Measurements from ENCODE around the gene FAAP24.
A peak's percentile ranks its signal among the peaks of the same experiment; 100 is the strongest.
"Not testable (repeated sequence)": the region's sequence is repeated elsewhere in the genome, so short reads cannot be mapped to it uniquely, and the experiment has no call there.

Gene FAAP24, protein sequence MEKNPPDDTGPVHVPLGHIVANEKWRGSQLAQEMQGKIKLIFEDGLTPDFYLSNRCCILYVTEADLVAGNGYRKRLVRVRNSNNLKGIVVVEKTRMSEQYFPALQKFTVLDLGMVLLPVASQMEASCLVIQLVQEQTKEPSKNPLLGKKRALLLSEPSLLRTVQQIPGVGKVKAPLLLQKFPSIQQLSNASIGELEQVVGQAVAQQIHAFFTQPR

DNA sequence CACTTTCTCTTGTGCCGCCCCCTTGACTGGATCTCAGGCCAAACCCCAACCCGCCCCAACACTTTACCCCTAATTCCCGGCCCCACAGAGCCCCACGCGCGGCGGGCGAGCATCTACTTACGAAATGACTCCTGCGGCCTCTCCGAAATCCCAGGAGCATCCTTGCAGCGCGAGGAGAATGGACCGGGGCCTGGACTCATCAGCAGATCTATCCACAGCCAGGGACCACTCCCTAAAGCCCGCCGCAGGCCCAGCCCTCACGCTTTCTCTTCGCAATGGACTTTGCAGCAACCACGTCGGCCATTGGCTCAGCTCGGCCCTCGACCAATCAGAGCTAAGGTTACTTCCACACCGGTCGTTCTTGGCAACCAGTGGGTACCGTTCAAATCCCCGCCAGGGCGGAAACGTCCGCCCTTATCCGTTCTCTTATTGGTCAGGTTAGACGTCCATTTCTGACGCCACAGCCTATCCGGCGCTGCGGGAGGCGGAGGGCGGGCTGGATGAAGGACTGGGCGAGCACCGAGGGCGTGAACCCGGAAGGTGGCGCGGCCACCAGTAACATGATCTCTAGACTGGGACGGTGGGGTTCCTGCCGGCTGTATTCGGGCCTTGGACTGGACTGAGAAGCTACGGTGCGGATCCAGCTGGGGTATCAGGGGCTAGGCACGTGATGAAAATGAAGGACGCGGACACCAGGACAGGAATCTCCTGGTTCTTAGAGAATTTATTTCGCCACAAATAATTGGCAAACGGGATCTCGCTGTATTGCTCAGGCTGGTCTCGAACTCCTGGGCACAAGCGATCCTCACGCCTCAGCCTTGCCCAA, at the start of gene FAAP24, which contains the start of gene CEP89:
Gene FAAP24 (plus strand): TSS at position 528 of the 826 bp plus-strand sequence. CDS start 955 bp downstream, outside the sequence.
Gene CEP89 (minus strand): TSS at position 244 of the 826 bp plus-strand sequence. CDS start 84 bp downstream, at position 160.
- intact Hi-C loops (cut with micrococcal nuclease) = loop anchor here (2.0 to 10.0 kb wide), 5 partner anchors 109 to 823 kb away; partner anchors contain the start of genes GPATCH1, KCTD15 and NUDT19
- Mint-ChIP-seq H3K36me3 (ENCODE audit: low read depth) (peaks cover 29% of the 10 kb centered on the region), H3K4me1 (ENCODE audit: low read depth) (peaks cover 19% of the 10 kb centered on the region), H3K4me3 (peak within 1 kb of the TSS; percentile 99), H3K27ac (peak within 1 kb of the TSS; percentile 97), H3K9me3 (no peaks in the 10 kb centered on the region), H3K27me3 (no peaks in the 10 kb centered on the region)

DNA sequence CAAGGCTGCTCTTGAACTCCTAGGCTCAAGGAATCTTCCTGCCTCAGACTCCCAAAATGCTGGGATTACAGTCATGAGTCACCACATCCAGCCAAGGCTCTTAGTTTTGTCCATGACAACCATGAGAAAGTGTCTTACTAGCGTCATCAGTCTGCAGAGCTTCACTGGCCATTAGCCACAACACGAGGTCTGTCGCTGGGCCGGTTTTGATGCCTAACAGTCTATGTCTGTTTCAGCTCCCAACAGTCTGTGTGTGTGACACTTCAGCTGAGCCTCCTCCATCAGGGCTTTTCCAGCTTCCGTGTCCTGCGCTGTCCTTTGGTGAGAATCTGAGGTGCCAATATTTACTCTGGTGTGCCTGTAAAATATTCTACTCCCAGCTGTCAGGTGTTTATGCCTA, 47.8 kb upstream of the FAAP24 start:
- peaks cover 14% of the 10 kb centered on the region for H3K9me3 Mint-ChIP-seq
- no peaks in the 10 kb centered on the region for H3K27me3 Mint-ChIP-seq
- intact Hi-C loops (cut with micrococcal nuclease) = no loop called here
- peaks cover 75% of the 10 kb centered on the region for H3K36me3 Mint-ChIP-seq (ENCODE audit: low read depth)
- no peak overlapping the region for H3K27ac Mint-ChIP-seq
- no peak overlapping the region for H3K4me3 Mint-ChIP-seq
- H3K4me1 Mint-ChIP-seq (ENCODE audit: low read depth) = no peaks in the 10 kb centered on the region

DNA sequence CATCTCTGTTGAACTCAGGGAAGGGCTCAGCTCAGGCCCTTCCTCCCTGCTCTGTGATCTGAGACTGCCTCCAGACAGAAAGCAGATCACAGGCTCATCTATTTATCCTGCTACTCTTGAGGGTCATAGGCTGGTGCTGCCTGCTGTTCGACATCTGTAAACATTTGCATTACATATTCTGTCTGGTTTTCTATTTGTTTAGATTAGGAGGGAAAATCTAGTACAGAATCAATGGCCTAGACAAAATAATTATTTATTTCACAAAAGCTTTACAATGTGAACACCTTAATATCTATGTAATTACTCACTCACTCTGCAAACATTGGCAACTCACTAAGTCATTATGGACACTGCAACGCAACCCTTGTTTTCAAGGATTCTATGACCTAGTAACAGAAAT, 43.2 kb upstream of the FAAP24 start:
- intact Hi-C loops (cut with micrococcal nuclease) = no loop called here
- Mint-ChIP-seq H3K36me3 (ENCODE audit: low read depth) (peaks cover 78% of the 10 kb centered on the region), H3K9me3 (peaks cover 14% of the 10 kb centered on the region), H3K4me3 (no peak overlapping the region), H3K27me3 (no peaks in the 10 kb centered on the region), H3K4me1 (ENCODE audit: low read depth) (no peaks in the 10 kb centered on the region), H3K27ac (no peak overlapping the region)

DNA sequence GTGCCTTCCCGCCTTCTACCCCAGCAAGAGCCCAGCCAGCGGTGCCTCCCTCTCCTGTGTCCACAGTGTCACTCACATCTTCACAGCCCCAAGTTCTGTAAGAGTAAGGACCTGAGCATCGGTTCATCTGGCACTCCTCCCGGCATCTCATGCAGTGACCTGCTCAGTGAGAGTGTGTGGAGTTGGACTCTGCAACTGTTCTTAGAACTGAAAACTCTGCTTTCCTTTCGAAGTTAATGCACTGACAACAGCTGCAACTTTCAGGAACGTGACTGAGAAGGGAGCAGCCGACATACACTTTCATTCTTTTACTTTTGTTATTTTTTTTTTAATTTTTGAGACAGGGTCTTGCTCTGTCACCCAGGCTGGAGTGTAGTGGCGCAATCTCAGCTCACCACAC, 41.5 kb upstream of the FAAP24 start:
- no peaks in the 10 kb centered on the region for H3K27me3 Mint-ChIP-seq
- H3K4me3 Mint-ChIP-seq = no peak overlapping the region
- peaks cover 79% of the 10 kb centered on the region for H3K36me3 Mint-ChIP-seq (ENCODE audit: low read depth)
- peaks cover 14% of the 10 kb centered on the region for H3K9me3 Mint-ChIP-seq
- intact Hi-C loops (cut with micrococcal nuclease) = no loop called here
- no peaks in the 10 kb centered on the region for H3K4me1 Mint-ChIP-seq (ENCODE audit: low read depth)
- no peak overlapping the region for H3K27ac Mint-ChIP-seq

DNA sequence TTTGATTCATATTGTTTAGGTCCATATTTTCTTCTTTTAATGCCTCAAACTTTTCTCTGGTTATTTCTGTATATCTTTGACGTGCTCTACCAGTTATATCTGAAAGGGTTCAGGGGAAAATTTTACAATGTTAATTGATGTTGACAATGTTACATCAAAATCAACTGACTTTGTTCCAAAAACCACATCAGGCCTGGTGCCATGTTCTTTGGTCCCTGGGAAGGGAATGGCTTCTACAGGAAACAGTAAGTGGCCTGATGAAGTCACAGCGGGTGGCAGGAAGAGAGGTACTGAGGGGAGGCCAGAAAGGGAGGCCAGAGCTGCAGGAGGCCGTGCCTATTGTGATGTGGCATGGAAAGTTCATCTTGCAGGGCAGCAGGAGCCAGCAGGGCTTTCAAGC, 38.5 kb upstream of the FAAP24 start:
- Mint-ChIP-seq H3K27ac (no peak overlapping the region), H3K36me3 (ENCODE audit: low read depth) (peaks cover 79% of the 10 kb centered on the region), H3K27me3 (no peaks in the 10 kb centered on the region), H3K9me3 (peaks cover 6% of the 10 kb centered on the region), H3K4me1 (ENCODE audit: low read depth) (no peaks in the 10 kb centered on the region), H3K4me3 (no peak overlapping the region)
- intact Hi-C loops (cut with micrococcal nuclease) = no loop called here

DNA sequence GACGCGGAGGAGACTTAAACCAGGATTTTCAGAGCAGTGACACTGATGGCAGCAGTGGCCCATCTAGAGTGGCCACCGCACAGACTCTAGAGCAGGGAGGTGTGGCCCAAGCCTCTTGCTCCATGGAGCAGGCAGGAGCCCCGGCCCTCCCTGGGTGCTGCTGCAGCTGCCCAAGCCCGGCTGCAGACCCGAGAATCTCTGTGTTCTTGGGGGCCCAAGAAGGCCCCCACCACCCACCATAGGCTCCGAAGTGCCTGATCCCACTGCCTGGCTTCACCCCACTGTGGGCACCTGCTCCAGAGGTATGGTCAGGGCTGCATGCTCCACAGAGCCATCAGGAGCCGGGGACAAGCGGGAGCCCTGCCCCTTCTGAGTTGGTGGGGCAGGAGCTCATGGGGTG, 36.4 kb upstream of the FAAP24 start:
- H3K9me3 Mint-ChIP-seq = no peaks in the 10 kb centered on the region
- H3K27me3 Mint-ChIP-seq = no peaks in the 10 kb centered on the region
- intact Hi-C loops (cut with micrococcal nuclease) = no loop called here
- no peak overlapping the region for H3K4me3 Mint-ChIP-seq
- no peaks in the 10 kb centered on the region for H3K4me1 Mint-ChIP-seq (ENCODE audit: low read depth)
- peaks cover 59% of the 10 kb centered on the region for H3K36me3 Mint-ChIP-seq (ENCODE audit: low read depth)
- H3K27ac Mint-ChIP-seq = no peak overlapping the region

DNA sequence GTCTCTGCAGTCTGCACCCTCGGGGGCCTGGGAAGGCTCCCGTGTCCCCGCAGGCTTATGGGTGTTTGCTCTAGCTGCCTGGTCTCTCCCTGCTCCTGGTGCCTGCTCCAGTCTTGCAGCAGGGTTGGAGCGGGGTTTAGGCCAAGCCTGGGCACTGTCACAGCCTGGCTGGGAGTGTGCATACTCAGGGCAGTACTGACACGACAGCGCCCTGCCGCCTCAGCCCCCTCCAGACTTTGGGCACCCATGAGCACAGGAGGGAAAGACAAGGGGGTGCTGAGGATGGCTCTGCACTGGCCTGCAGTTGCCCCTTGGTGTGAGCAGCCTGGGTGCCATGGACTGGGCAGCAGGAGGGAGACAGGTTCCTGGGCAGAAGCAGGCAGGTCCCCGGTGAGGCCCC, 36.0 kb upstream of the FAAP24 start:
- Mint-ChIP-seq H3K4me3 (no peak overlapping the region), H3K9me3 (no peaks in the 10 kb centered on the region), H3K4me1 (ENCODE audit: low read depth) (no peaks in the 10 kb centered on the region), H3K36me3 (ENCODE audit: low read depth) (peaks cover 54% of the 10 kb centered on the region), H3K27me3 (no peaks in the 10 kb centered on the region), H3K27ac (no peak overlapping the region)
- intact Hi-C loops (cut with micrococcal nuclease) = no loop called here

DNA sequence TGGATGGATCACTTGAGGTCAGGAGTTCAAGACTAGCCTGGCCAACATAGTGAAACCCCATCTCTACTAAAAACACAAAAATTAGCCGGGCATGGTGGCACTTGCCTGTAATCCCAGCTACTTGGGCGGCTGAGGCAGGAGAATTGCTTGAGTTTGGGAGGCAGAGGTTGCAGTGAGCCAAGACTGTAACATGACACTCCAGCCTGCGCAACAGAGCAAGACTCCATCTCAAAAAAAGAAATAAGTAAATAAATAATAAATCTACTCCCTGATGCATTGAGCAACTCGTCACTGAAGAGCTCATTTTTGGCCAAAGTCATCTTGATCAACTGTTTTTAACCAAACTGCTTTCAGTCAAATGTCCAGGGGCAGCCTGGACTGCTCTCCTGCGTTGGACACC, 30.8 kb upstream of the FAAP24 start:
- H3K4me1 Mint-ChIP-seq (ENCODE audit: low read depth); H3K27me3 Mint-ChIP-seq; intact Hi-C loops (cut with micrococcal nuclease); H3K27ac Mint-ChIP-seq; H3K4me3 Mint-ChIP-seq; H3K9me3 Mint-ChIP-seq: not testable (repeated sequence)
- peaks cover 57% of the 10 kb centered on the region for H3K36me3 Mint-ChIP-seq (ENCODE audit: low read depth)

DNA sequence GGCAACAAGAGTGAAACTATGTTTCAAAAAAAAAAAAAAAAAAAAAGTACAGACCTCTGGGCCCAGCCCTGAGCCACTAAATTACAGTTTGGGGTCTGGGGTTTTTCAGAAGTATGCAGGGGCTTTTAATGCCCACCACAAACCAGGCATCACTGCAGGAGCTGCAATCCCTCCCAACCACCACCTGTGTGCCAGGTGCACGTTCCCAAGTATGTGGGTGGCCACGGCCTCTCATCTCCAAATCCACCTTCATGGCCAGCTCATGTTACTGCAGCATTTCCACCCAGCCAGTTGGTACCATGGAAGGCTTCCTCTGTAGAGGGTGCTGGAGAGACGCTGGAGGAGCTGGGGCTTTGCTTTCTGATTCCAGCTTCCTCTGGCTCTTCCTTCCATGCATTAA, 26.8 kb upstream of the FAAP24 start:
- H3K4me3 Mint-ChIP-seq = no peak overlapping the region
- no peaks in the 10 kb centered on the region for H3K9me3 Mint-ChIP-seq
- H3K4me1 Mint-ChIP-seq (ENCODE audit: low read depth) = no peaks in the 10 kb centered on the region
- H3K27me3 Mint-ChIP-seq = no peaks in the 10 kb centered on the region
- H3K36me3 Mint-ChIP-seq (ENCODE audit: low read depth) = peaks cover 77% of the 10 kb centered on the region
- intact Hi-C loops (cut with micrococcal nuclease) = no loop called here
- no peak overlapping the region for H3K27ac Mint-ChIP-seq

DNA sequence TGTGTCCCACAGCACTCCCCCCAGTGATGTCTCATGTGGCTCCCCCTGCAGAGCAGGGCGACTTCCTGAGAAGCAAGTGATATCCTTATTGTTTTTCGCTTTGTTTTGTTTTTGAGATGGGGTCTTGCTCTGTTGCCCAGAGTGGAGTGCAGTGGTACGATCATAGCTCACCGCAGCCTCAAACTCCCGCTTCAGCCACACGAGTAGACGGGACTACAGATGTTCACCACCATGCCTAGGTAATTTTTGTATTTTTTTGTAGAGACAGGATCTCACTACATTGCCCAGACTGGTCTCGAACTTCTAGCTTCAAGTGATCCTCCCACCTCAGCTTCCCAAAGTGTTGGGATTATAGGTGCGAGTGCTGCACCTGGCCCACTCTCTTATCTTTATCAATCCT, 5.3 kb upstream of the FAAP24 start:
- H3K36me3 Mint-ChIP-seq (ENCODE audit: low read depth) = peaks cover 65% of the 10 kb centered on the region
- no peak overlapping the region for H3K4me3 Mint-ChIP-seq
- peaks cover 19% of the 10 kb centered on the region for H3K4me1 Mint-ChIP-seq (ENCODE audit: low read depth)
- no peaks in the 10 kb centered on the region for H3K9me3 Mint-ChIP-seq
- intact Hi-C loops (cut with micrococcal nuclease) = no loop called here
- H3K27me3 Mint-ChIP-seq = no peaks in the 10 kb centered on the region
- H3K27ac Mint-ChIP-seq = no peak overlapping the region

DNA sequence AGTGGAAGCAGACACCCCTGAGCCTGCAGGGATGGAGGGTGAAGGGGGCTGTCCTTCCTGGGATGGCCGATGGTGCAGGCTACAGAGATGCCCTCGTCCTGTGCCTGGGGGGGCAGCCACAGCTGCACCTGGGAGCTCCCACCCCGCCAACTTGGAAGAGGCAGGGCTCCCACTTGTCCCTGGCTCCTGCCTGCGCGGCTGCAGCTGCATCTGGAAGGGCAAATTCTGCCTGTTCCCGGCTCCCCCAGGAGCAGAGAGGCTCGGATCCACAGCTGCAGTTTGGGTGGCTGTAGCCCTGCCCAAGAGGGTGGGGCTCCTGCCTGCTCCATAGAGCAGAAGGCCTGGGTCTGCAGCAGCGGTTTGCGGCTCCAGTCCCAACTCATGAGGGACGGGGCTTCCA, 2.5 kb upstream of the FAAP24 start:
- Mint-ChIP-seq H3K27me3 (no peaks in the 10 kb centered on the region), H3K36me3 (ENCODE audit: low read depth) (peaks cover 47% of the 10 kb centered on the region), H3K4me1 (ENCODE audit: low read depth) (peaks cover 19% of the 10 kb centered on the region), H3K4me3 (no peak overlapping the region), H3K27ac (no peak overlapping the region), H3K9me3 (no peaks in the 10 kb centered on the region)
- intact Hi-C loops (cut with micrococcal nuclease) = no loop called here

DNA sequence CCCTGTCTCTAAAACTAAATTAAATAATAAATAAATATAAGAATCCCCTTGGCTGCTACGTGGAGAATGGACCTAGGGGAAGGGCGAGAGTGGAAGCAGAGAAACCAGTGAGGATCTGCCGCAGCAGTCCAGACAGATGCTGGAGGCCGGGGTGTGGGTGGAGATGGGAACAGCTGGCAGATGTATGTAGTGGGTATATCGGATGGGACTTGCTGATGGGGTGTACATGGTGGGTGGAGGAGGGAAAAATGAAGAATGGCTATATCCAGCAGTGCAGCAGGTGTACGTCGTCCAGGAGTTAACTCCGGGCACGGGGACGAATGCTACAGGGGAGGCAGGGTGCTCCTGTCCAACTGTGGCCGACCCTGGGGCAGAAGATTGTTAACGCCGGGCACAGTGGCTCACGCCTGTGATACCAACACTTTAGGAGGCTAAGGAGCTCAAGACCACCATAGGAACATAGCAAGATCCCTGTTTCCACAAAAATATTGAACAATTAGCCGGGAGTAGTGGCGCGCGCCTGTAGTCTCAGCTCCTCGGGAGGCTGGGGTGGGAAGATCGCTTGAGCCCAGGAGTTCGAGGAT, 938 bp upstream of the FAAP24 start:
- Mint-ChIP-seq H3K4me1 (ENCODE audit: low read depth) (peaks cover 19% of the 10 kb centered on the region), H3K27ac (peak overlapping the region; percentile 97), H3K9me3 (no peaks in the 10 kb centered on the region), H3K36me3 (ENCODE audit: low read depth) (peaks cover 36% of the 10 kb centered on the region), H3K4me3 (peak overlapping the region; percentile 99), H3K27me3 (no peaks in the 10 kb centered on the region)
- intact Hi-C loops (cut with micrococcal nuclease) = loop anchor here (2.0 to 10.0 kb wide), 5 partner anchors 110 to 824 kb away; partner anchors contain the start of genes GPATCH1, KCTD15 and NUDT19

DNA sequence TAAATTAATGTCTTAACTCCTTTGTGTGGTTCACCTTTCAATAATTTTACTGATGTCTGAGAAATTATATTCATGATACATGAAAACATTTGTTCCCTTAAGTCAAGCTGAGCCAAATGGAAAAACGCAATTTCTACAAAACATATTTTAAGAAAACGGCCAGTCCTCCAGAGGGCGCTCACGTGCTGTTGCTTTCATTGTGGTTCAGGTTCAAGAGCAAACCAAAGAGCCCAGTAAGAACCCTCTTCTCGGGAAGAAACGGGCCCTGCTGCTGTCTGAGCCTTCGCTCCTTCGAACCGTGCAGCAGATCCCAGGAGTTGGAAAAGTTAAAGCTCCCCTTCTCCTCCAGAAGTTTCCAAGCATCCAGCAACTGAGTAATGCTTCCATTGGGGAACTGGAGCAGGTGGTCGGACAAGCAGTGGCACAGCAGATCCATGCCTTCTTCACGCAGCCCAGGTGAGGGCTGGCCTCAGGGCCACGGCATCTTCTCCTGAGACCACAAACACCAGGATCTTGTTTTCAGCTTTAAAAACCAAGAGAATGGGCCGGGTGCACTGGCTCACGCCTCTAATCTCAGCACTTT, 4.3 kb downstream of the FAAP24 start:
- intact Hi-C loops (cut with micrococcal nuclease) = loop anchor here (10.0 kb wide), 3 partner anchors 138 to 818 kb away; partner anchors contain the start of genes KCTD15 and NUDT19

DNA sequence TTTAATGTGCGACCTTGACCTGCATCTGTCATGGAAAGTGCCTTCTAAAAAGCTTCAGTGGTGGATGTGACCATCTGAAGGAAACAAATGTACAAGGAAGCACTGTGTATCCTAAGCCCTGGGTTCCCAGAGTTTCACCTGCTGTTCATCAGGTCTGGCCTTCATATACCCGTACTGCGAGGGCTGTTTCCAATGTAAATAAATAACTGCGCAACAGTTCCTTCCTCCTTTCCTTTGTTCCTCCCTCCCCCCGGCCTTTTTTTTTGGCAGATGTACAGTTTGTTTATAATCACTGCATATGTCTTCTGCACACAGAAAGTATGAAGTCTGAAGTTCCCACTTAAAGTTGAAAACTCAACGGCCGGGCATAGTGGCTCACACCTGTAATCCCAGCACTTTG, 5.2 kb downstream of the FAAP24 start:
- no peaks in the 10 kb centered on the region for H3K27me3 Mint-ChIP-seq
- H3K9me3 Mint-ChIP-seq = no peaks in the 10 kb centered on the region
- H3K4me3 Mint-ChIP-seq = no peak overlapping the region
- intact Hi-C loops (cut with micrococcal nuclease) = loop anchor here (10.0 kb wide), 3 partner anchors 138 to 818 kb away; partner anchors contain the start of genes KCTD15 and NUDT19
- H3K36me3 Mint-ChIP-seq (ENCODE audit: low read depth) = peaks cover 5% of the 10 kb centered on the region
- peaks cover 9% of the 10 kb centered on the region for H3K4me1 Mint-ChIP-seq (ENCODE audit: low read depth)
- H3K27ac Mint-ChIP-seq = no peak overlapping the region

More for the DNA sequence above, 4.3 kb downstream of the FAAP24 start:
- H3K9me3 Mint-ChIP-seq = no peaks in the 10 kb centered on the region
- no peak overlapping the region for H3K27ac Mint-ChIP-seq
- H3K4me1 Mint-ChIP-seq (ENCODE audit: low read depth) = peaks cover 10% of the 10 kb centered on the region
- no peaks in the 10 kb centered on the region for H3K27me3 Mint-ChIP-seq
- peaks cover 14% of the 10 kb centered on the region for H3K36me3 Mint-ChIP-seq (ENCODE audit: low read depth)
- no peak overlapping the region for H3K4me3 Mint-ChIP-seq

Measured in dendritic cell treated with granulocyte-macrophage colony-stimulating factor and Interleukin-4, amounts not matched to agents 40 ng/mL and 50 ng/mL, for 4 days (primary cell).